PC-3 (cell line): Measurements from ENCODE around the gene TST.

ENCODE experiments used
- EZH2 ChIP-seq: fragments of 300-600 bp; sonication (generic); IDR thresholded peaks from one replicate; pipeline ENCODE4 v1.6.1; 2017; ENCODE audit warnings: antibody characterized with exemption, mild to moderate bottlenecking, low read length; ENCODE audit not compliant: unreplicated experiment
- TF ChIP-seq, protein P1 (sequence below): fragments of 300-600 bp; sonication (generic); conservative IDR thresholded peaks from 2 replicates; pipeline ENCODE4 v1.5.1; 2017; ENCODE audit warnings: antibody characterized with exemption, low read depth, mild to moderate bottlenecking, low read length

DNA sequence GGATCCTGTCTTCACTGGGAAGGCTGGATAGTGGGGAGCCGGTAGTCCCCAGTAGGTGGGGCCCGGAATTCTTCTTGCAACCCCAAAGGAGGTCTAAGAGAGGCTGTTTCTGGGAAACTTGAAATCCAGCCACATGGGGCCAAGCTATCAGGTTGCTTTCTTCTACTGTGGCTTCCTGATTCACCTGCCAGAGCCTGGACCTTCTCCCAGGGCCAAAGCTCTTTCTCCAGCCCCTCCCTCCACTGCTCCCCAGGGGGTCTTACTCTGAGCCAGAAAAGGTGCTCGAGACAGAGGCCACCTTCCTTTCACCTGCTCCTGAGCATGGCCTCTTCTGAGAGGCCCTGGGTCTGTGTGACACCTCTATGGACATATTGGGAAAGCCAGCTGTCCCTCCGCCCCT, 9.1 kb downstream of the TST start:
- TF ChIP-seq EZH2 = no peak
- TF ChIP-seq, protein P1, sequence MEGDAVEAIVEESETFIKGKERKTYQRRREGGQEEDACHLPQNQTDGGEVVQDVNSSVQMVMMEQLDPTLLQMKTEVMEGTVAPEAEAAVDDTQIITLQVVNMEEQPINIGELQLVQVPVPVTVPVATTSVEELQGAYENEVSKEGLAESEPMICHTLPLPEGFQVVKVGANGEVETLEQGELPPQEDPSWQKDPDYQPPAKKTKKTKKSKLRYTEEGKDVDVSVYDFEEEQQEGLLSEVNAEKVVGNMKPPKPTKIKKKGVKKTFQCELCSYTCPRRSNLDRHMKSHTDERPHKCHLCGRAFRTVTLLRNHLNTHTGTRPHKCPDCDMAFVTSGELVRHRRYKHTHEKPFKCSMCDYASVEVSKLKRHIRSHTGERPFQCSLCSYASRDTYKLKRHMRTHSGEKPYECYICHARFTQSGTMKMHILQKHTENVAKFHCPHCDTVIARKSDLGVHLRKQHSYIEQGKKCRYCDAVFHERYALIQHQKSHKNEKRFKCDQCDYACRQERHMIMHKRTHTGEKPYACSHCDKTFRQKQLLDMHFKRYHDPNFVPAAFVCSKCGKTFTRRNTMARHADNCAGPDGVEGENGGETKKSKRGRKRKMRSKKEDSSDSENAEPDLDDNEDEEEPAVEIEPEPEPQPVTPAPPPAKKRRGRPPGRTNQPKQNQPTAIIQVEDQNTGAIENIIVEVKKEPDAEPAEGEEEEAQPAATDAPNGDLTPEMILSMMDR = no peak
